Measurements from ENCODE around the gene GCLC. TPM values are rescaled to one million over a fixed set of nuclear protein-coding genes. Genes with fewer than 3 reads are reported as not detected.

Gene GCLC
- polyA plus RNA-seq, 1 donor (not counting 4 experiments of a cell fraction or from before 2014, with no cell fraction given), result 73.2 TPM

DNA sequence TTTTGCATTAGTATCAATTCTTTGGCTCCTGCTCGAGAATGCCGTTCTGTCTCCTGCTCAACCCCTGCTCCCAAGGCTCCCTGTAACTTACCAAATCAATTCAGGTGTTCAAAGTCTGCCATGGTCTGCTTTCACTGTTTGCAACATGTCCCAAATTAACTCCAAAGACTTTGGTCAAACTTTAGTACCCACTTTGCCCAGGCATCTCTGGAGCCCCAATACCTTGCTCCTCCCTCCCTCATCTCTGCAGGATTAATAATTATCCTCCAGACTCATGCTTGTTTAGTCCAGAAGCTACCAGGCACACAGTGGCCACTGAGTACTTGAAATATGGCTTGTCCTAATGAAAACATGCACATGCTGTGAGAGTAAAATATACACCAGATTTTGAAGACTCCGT lies 30.2 kb downstream of the GCLC start:
- H3K36me3 ChIP-seq (ENCODE audit: control insufficient read depth in 2 of 2, extremely low read depth in 1 of 2, insufficient read depth in 2 of 2, low read length in 2 of 2), result peaks cover 32 to 40% of the 10 kb centered on the region in 2 experiments

DNA sequence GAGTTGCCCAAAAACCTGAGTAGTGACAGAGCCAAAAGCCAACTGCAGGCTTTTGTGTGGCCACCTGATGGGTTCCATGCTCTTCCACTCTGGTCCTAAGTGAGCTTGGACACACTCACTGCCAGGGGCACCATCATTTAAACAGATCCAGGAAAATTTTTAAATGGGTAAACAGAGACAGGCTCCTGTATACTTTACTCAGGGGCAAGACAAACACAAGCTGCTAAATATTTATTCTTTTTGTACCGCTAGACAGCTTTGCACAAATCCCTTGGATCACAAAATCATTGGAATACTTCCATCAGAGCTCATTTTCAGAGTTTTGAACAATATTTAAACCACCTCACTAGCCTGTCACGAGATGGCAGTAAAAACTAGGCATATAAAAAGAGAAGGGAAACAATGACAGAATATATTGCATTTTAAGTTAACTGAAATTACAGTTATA lies 31.4 kb downstream of the GCLC start:
- Histone ChIP-seq H3K9me1 (ENCODE audit: control insufficient read depth, extremely low read depth, insufficient read depth, low read length) (no peaks in the 10 kb centered on the region), H3K9me3 (ENCODE audit: control insufficient read depth, low read depth, low read length) (no peaks in the 10 kb centered on the region), H4K20me1 (ENCODE audit: control insufficient read depth, extremely low read depth, insufficient read depth, low read length) (no peaks in the 10 kb centered on the region), H3K36me3 (ENCODE audit: control insufficient read depth in 2 of 2, extremely low read depth in 1 of 2, insufficient read depth in 2 of 2, low read length in 2 of 2) (peaks cover 32 to 41% of the 10 kb centered on the region in 2 experiments), H3K27ac (ENCODE audit: control insufficient read depth, insufficient read depth, low read length) (no peak overlapping the region), H2AFZ (ENCODE audit: control insufficient read depth, low read length) (no peak overlapping the region), H3K4me1 (ENCODE audit: control insufficient read depth, extremely low read depth, insufficient read depth, low read length) (peaks cover 4% of the 10 kb centered on the region), H3K4me3 (ENCODE audit: control insufficient read depth in 2 of 3, extremely low read depth in 1 of 3, insufficient read depth in 2 of 3, low read depth in 1 of 3, low read length in 3 of 3) (no peak overlapping the region), H3K79me2 (ENCODE audit: control insufficient read depth, insufficient read depth, low read length) (peaks cover 10% of the 10 kb centered on the region), H3K27me3 (ENCODE audit: control insufficient read depth, extremely low read depth, insufficient read depth, low read length) (no peaks in the 10 kb centered on the region), H3K4me2 (ENCODE audit: control insufficient read depth, extremely low read depth, insufficient read depth, low read depth, low read length) (no peak overlapping the region), H3K9ac (ENCODE audit: control insufficient read depth, extremely low read depth, insufficient read depth, low read length) (no peak overlapping the region)
- dilution Hi-C loops (cut with MboI; ENCODE audit: extremely low pct_ligation_motif_present, low sequenced_read_pairs), result no loop called here
- FAIRE-seq, result no peak
- TF ChIP-seq, protein P1, sequence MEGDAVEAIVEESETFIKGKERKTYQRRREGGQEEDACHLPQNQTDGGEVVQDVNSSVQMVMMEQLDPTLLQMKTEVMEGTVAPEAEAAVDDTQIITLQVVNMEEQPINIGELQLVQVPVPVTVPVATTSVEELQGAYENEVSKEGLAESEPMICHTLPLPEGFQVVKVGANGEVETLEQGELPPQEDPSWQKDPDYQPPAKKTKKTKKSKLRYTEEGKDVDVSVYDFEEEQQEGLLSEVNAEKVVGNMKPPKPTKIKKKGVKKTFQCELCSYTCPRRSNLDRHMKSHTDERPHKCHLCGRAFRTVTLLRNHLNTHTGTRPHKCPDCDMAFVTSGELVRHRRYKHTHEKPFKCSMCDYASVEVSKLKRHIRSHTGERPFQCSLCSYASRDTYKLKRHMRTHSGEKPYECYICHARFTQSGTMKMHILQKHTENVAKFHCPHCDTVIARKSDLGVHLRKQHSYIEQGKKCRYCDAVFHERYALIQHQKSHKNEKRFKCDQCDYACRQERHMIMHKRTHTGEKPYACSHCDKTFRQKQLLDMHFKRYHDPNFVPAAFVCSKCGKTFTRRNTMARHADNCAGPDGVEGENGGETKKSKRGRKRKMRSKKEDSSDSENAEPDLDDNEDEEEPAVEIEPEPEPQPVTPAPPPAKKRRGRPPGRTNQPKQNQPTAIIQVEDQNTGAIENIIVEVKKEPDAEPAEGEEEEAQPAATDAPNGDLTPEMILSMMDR (optimal IDR thresholded peaks at IDR 0.05 in 1 of 3, IDR thresholded peaks at IDR 0.05 in 1 of 3, conservative IDR thresholded peaks at IDR 0.05 in 1 of 3; ENCODE audit: extremely low read depth in 1 of 3, insufficient read depth in 2 of 3, low read length in 3 of 3), result no peak
- TF ChIP-seq EZH2 (IDR thresholded peaks at IDR 0.05; ENCODE audit: low read length), result no peak
- DNase-seq (ENCODE audit: low read depth, low spot score), result no peak

More for the DNA sequence above, 30.2 kb downstream of the GCLC start:
- Histone ChIP-seq H3K79me2 (ENCODE audit: control insufficient read depth, insufficient read depth, low read length) (peaks cover 13% of the 10 kb centered on the region), H3K9me1 (ENCODE audit: control insufficient read depth, extremely low read depth, insufficient read depth, low read length) (no peaks in the 10 kb centered on the region), H2AFZ (ENCODE audit: control insufficient read depth, low read length) (no peak overlapping the region), H3K4me3 (ENCODE audit: control insufficient read depth in 2 of 3, extremely low read depth in 1 of 3, insufficient read depth in 2 of 3, low read depth in 1 of 3, low read length in 3 of 3) (no peak overlapping the region), H3K4me1 (ENCODE audit: control insufficient read depth, extremely low read depth, insufficient read depth, low read length) (peaks cover 4% of the 10 kb centered on the region), H3K9ac (ENCODE audit: control insufficient read depth, extremely low read depth, insufficient read depth, low read length) (no peak overlapping the region), H3K27ac (ENCODE audit: control insufficient read depth, insufficient read depth, low read length) (no peak overlapping the region), H3K9me3 (ENCODE audit: control insufficient read depth, low read depth, low read length) (no peaks in the 10 kb centered on the region), H3K4me2 (ENCODE audit: control insufficient read depth, extremely low read depth, insufficient read depth, low read depth, low read length) (no peak overlapping the region), H4K20me1 (ENCODE audit: control insufficient read depth, extremely low read depth, insufficient read depth, low read length) (no peaks in the 10 kb centered on the region), H3K27me3 (ENCODE audit: control insufficient read depth, extremely low read depth, insufficient read depth, low read length) (no peaks in the 10 kb centered on the region)
- FAIRE-seq (no peak), DNase-seq (ENCODE audit: low read depth, low spot score) (no peak)
- no peak for TF ChIP-seq EZH2 (IDR thresholded peaks at IDR 0.05; ENCODE audit: low read length)
- TF ChIP-seq, protein P1 (optimal IDR thresholded peaks at IDR 0.05 in 1 of 3, IDR thresholded peaks at IDR 0.05 in 1 of 3, conservative IDR thresholded peaks at IDR 0.05 in 1 of 3; ENCODE audit: extremely low read depth in 1 of 3, insufficient read depth in 2 of 3, low read length in 3 of 3), result no peak
- dilution Hi-C loops (cut with MboI; ENCODE audit: extremely low pct_ligation_motif_present, low sequenced_read_pairs), result no loop called here
